Lower lobe of right lung (tissue), 2 donors: ENCODE measurements around the gene PARN. TPM values are rescaled to one million over a fixed set of nuclear protein-coding genes. Genes with fewer than 3 reads are reported as not detected.

ENCODE experiments used
- ATAC-seq, 2 donors: fragments of 200-7000 bp; cut with Tn5 transposase; one replicate each; pipeline ENCODE4 v1.9.1; 2020 to 2022; ENCODE audit warnings: mild to moderate bottlenecking in 2 of 2, moderate library complexity in 2 of 2
- DNase-seq: peaks from one replicate; pipeline ENCODE4 v3.0.0-alpha.2; 2020
- H3K27ac ChIP-seq: fragments of 200-600 bp; one replicate; pipeline ENCODE4 v1.8.0; 2022
- H3K27me3 ChIP-seq: fragments of 200-600 bp; one replicate; pipeline ENCODE4 v1.8.0; 2022; ENCODE audit warnings: low read depth
- H3K36me3 ChIP-seq: fragments of 200-600 bp; one replicate; pipeline ENCODE4 v1.8.0; 2022; ENCODE audit warnings: mild to moderate bottlenecking
- H3K4me1 ChIP-seq: fragments of 200-600 bp; one replicate; pipeline ENCODE4 v1.8.0; 2022
- H3K4me3 ChIP-seq: fragments of 200-600 bp; one replicate; pipeline ENCODE4 v1.8.0; 2022; ENCODE audit warnings: mild to moderate bottlenecking
- H3K9me3 ChIP-seq: fragments of 200-600 bp; one replicate; pipeline ENCODE4 v1.8.0; 2022
- intact Hi-C: fragments of 100-400 bp; cut with DNase I; formaldehyde crosslinking; loops from one replicate; pipeline ENCODE4 v1.11.0; 2022
- total RNA-seq: library from RNA; stranded (reverse); fragmentation: NEBNext Ultra II Directional; extraction: Animal tissue kit (Norgen Biotek cat#: 25700); gene quantifications from one replicate; pipeline ENCODE4 v1.2.1, GENCODE V29; 2021
- TF ChIP-seq, protein P1 (sequence below): fragments of 200-600 bp; IDR thresholded peaks from one replicate; pipeline ENCODE4 v1.8.0; 2022; ENCODE audit warnings: antibody characterized with exemption, mild to moderate bottlenecking
- donor health status: DM: no; HTN: yes; CAD: no; lungs with severe emphysema.

PARN gene
- total RNA-seq, 1 donor from 2014 or later, result 35.7 TPM

DNA sequence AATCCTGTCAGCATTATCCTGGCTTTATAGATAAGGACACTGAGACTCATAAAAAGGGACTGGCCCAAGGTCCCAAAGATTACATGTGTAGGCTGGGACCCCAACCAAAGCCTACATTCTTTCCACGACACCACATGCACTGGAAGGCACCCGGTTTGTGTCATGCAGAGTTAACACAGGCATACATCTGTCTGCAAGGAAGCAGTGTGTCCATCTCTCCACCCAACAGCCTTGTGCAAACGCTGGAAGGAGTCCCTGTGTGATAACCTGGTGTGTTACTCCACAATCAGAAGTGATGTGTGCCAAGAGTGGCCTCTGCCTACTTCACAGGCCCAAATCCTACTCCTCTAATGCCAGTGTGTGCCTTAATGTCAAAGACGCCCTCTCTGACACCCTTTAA, 139.8 kb downstream of the PARN start:
- ATAC-seq, result no peak
- DNase-seq, result no peak
- TF ChIP-seq, protein P1, sequence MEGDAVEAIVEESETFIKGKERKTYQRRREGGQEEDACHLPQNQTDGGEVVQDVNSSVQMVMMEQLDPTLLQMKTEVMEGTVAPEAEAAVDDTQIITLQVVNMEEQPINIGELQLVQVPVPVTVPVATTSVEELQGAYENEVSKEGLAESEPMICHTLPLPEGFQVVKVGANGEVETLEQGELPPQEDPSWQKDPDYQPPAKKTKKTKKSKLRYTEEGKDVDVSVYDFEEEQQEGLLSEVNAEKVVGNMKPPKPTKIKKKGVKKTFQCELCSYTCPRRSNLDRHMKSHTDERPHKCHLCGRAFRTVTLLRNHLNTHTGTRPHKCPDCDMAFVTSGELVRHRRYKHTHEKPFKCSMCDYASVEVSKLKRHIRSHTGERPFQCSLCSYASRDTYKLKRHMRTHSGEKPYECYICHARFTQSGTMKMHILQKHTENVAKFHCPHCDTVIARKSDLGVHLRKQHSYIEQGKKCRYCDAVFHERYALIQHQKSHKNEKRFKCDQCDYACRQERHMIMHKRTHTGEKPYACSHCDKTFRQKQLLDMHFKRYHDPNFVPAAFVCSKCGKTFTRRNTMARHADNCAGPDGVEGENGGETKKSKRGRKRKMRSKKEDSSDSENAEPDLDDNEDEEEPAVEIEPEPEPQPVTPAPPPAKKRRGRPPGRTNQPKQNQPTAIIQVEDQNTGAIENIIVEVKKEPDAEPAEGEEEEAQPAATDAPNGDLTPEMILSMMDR, result no peak
- no peak overlapping the region for H3K27ac ChIP-seq
- no peaks in the 10 kb centered on the region for H3K36me3 ChIP-seq
- H3K9me3 ChIP-seq, result no peaks in the 10 kb centered on the region
- peaks cover 21% of the 10 kb centered on the region for H3K4me1 ChIP-seq
- no peak overlapping the region for H3K4me3 ChIP-seq
- no peaks in the 10 kb centered on the region for H3K27me3 ChIP-seq
- intact Hi-C loops, result no loop called here

DNA sequence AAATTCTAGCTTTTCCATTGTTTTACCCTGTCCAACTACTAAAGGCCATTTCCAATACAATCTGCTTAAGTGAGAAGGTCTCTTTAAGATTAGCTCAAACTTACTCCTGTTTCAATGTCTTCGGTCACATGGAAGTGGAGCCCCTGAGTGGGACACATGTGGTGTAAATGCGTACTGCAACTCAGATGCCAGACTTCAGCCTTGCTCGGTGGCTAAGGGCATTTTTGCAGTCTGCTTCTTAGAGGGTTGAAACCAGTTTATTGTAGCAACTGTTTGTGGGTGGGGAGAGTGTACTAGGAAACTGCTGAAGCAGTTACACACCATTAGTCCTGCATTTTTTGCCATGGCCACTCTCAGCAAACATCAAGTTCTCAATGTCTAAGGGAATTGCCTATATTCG, 140.6 kb downstream of the PARN start:
- intact Hi-C loops, result no loop called here
- Histone ChIP-seq H3K36me3 (no peaks in the 10 kb centered on the region), H3K4me3 (no peak overlapping the region), H3K27me3 (no peaks in the 10 kb centered on the region), H3K9me3 (no peaks in the 10 kb centered on the region), H3K27ac (no peak overlapping the region), H3K4me1 (peaks cover 21% of the 10 kb centered on the region)
- ATAC-seq, result no peak
- no peak for DNase-seq
- TF ChIP-seq, protein P1, result no peak

DNA sequence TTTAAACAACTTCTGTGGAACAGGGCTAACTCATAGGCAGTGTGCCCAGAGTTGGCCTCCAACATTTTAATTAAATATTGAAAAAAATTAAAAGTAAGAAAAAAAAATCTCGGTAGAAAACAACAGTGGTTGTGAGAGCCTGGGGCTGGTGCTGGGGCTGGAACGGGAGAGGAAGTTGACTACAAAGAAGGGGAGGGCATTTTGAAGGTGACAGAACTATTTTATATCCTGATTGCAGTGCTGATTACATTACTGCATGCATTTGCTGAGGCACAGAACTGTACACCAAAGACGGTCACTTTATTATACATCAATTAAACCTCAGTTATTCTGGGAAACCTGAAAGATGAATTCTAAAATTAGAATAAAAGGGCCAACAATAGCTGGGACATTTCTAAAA, 142.5 kb downstream of the PARN start:
- DNase-seq (no peak), ATAC-seq (peak in 1 of 2 donors; percentile 19)
- Histone ChIP-seq H3K27ac (no peak overlapping the region), H3K27me3 (no peaks in the 10 kb centered on the region), H3K4me1 (peaks cover 21% of the 10 kb centered on the region), H3K4me3 (no peak overlapping the region), H3K9me3 (no peaks in the 10 kb centered on the region), H3K36me3 (peaks cover 2% of the 10 kb centered on the region)
- intact Hi-C loops, result no loop called here
- TF ChIP-seq, protein P1, result no peak

DNA sequence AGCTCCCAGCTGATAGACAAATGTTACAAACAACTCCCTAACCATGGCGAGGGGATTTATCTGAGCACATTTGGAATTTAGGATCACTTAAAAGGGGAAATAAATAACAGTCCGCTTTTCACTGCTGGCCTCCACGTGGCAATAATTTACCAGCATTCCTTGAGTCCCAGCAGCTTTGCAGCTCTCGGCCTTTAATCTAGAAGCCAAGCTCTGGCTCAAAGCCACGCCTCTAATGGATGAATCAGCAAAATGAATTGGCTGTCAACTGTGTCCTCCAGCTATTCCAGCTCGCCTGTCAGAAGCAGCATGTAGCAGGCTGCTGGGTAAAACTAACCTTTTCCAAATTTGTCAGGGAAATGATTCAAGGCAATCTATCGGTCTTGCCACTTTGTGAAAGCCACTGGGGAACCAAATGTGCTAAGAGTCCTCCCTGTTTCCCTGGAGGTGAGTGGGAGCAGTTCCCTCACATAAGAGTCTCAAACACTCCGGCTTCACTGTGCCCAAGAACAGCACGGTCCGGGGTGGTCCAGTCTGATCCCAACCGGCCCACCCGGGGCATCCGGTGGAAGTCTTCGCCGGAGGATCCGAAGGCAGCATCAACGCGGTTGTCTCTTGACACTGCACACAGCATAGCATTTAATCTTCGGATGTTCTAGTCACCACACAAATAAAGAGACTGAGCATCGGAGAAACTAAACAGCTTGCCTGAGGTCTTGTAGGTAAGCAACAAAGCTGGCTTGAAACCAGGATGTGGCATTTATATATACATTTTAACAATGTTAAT, 143.3 kb downstream of the PARN start:
- TF ChIP-seq, protein P1, result no peak
- H3K4me1 ChIP-seq, result peaks cover 21% of the 10 kb centered on the region
- ATAC-seq (peak; percentile 71 to 92), DNase-seq (peak; percentile 52)
- no peaks in the 10 kb centered on the region for H3K9me3 ChIP-seq
- H3K4me3 ChIP-seq, result peak overlapping the region; percentile 28
- no peak overlapping the region for H3K27ac ChIP-seq
- peaks cover 10% of the 10 kb centered on the region for H3K36me3 ChIP-seq
- intact Hi-C loops, result no loop called here
- no peaks in the 10 kb centered on the region for H3K27me3 ChIP-seq

DNA sequence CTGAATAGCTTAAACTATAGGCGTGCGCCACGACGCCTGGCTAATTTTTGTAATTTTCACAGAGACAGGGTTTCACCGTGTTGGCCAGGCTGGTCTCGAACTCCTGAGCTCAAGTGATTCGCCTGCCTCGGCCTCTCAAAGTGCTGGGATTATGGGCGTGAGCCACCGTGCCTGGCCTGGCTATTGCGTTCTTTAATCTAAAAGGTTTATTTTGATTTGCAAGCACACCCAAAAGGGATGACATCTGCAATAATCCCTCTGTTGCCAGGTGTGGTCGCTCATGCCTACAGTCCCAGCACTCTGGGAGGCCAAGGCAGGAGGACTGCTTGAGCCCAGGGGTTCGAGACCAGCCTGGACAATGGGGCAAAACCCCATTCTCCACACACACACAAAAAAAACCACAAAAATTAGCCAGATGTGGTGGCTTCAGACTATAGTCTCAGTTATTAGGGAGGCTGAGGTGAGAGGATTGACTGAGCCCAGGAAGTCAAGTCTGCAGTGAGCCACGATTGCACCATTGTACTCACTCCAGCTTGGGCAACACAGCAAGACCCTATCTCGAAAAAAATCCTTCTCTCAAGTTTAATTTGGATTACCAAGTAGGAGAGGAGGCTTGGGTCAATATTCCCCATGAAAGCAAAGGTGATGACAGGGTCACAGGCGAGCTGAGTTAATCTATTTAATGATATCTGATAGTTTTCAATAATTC, 144.1 kb downstream of the PARN start:
- Histone ChIP-seq H3K4me1 (peaks cover 21% of the 10 kb centered on the region), H3K27me3 (no peaks in the 10 kb centered on the region), H3K4me3 (no peak overlapping the region), H3K27ac (no peak overlapping the region), H3K36me3 (peaks cover 15% of the 10 kb centered on the region), H3K9me3 (no peaks in the 10 kb centered on the region)
- no peak for ATAC-seq
- TF ChIP-seq, protein P1, result no peak
- intact Hi-C loops, result no loop called here
- DNase-seq, result no peak
